Measurements from ENCODE around the gene NDEL1. TPM values are rescaled to one million over a fixed set of nuclear protein-coding genes. Genes with fewer than 3 reads are reported as not detected.
A peak's percentile ranks its signal among the peaks of the same experiment; 100 is the strongest.

Gene NDEL1
- total RNA-seq, 1 experiment from 2014 or later, result 41.8 TPM

DNA sequence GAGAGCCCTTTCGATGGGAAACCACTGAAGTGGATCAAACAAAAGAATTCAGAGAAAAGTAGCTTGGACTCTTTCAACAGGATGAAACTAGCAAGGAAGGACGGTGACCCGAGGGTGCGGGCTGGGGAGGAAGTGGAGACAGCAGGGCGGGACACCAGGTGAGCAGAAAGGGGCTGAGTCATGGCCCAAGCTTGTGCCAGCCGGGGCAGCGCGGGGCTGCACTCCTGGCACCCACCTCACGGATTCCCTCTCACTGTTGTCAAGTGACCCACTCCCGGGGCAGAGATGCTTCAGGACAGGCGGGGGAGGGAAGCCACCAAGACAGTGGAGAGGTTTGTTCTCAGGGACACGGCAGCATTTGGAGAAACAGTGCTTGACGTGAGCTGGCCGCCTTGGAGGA lies 27.3 kb upstream of the NDEL1 start:
- Histone ChIP-seq H3K27me3 (no peaks in the 10 kb centered on the region), H3K4me3 (no peak overlapping the region), H3K9me3 (no peaks in the 10 kb centered on the region), H3K36me3 (no peaks in the 10 kb centered on the region)
- no peak for DNase-seq

DNA sequence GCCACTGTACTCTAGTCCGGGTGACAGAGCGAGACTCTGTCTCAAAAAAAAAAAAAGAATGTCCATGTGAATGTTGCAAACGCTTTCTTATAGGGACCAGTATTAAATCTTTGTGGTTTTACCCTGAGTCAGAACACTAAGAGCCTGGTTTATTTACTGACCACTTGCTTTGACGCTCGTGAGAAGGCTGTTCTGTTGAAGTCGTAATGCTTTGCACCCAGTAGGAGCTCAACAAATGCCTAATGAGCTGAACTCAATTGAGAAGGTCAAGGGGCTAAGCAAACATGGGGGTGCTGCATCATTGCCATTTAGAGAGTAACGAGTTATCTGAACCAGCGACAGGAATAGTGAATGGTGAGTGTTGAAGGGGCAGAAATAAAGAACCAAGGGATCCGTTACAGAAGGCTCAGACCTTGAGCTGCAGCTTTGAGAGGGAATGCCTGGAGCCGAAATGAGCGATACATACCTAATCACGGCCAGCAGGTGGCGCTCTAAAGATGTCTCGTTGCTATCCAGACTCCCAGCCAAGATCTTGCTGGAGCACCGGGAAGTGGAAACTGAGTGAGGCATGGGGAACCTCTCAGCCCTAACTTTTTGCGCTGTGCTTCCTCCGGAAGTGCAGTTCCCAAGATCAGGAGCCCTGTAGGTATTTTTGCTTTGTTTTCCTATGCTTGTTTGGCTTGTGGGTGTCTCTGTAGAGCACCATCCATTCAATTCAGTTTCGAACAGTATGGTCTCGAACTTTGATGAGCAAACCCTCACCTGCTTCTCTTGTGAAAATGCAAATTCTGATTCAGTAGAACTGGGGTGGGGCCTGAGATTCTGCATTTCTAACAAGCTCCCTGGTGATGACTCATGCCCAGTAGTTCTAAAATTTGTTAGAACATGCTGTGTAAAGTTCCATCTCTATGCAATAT lies 25.5 kb upstream of the NDEL1 start:
- no peak overlapping the region for H3K4me3 ChIP-seq
- peak; percentile 85 for DNase-seq
- H3K27me3 ChIP-seq, result no peaks in the 10 kb centered on the region
- no peaks in the 10 kb centered on the region for H3K36me3 ChIP-seq
- no peaks in the 10 kb centered on the region for H3K9me3 ChIP-seq

DNA sequence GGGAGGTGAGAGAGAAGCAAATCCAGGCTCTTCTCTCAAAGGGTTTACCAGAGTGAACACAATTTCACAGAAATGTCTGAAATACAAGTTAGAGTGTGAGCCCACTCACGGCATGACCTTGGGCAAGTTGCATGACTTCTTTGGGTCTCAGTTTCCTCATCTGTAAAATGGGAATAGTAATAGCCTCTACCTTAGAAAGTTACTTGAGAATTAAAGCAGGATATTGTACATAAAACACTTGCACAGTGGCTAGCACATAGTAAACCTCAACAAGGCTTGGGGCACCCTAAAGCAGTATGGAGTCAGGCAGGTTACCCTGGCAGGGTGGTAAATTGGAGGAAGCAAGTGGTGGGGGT lies 24.8 kb upstream of the NDEL1 start:
- Histone ChIP-seq H3K36me3 (no peaks in the 10 kb centered on the region), H3K9me3 (no peaks in the 10 kb centered on the region), H3K4me3 (no peak overlapping the region), H3K27me3 (no peaks in the 10 kb centered on the region)
- DNase-seq, result no peak

DNA sequence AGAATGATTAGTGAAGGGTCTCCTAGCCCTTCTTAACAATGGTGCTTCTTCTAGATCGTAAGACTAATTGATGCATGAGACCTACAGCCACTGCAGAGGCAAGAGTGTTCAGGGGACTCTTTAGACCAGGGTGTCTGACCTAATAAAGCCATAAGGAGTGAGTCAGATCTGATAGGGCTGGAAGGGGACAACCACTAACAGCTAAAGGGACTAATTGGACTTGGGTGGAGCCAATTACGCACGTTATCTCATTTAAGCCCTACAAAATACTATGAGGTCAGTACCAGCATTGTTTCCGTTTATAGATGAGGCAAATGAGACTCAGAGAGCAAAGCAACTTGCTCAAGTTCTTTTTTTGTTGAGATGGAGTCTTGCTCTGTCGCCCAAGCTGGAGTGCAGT lies 23.6 kb upstream of the NDEL1 start:
- H3K4me3 ChIP-seq, result no peak overlapping the region
- H3K9me3 ChIP-seq, result no peaks in the 10 kb centered on the region
- no peaks in the 10 kb centered on the region for H3K27me3 ChIP-seq
- no peak for DNase-seq
- H3K36me3 ChIP-seq, result no peaks in the 10 kb centered on the region

DNA sequence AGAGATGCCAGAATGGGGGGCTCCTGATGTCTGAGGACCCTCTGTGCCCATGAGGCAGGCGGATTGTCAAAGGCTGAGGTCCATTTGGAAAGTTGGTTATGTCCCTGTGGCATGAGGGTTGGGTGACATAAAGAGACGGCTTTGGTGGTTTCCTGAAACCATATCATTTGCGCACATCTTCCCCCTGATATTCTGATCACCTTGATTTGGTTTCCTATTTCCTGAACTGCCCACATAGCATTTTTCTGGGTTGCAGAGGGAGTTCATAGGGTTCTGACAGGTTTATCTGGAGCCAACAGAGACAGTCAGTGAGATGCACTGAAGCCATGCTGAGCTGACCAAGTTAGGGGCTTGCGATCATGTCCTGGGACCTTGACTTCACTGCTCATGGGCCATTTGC lies 22.4 kb upstream of the NDEL1 start:
- Histone ChIP-seq H3K36me3 (no peaks in the 10 kb centered on the region), H3K4me3 (no peak overlapping the region), H3K9me3 (no peaks in the 10 kb centered on the region), H3K27me3 (no peaks in the 10 kb centered on the region)
- no peak for DNase-seq

DNA sequence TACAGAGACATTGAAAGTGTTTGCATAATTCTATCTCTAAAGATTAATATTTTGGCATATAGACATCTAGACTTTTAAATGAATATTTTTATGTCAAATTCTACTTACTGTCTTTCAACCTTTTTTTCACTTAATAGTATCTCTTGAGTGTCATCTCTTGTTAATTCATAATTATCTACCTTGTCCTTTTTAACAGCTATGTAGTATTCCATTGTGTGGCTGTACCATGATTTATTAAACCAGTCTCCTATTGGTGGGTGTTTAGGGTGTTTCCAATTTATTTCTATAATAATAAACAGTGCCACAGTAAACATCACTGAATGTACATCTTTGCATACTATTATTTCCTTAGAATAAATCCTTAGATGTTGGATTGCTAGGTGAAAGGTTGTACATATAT lies 21.7 kb upstream of the NDEL1 start:
- H3K27me3 ChIP-seq, result no peaks in the 10 kb centered on the region
- no peaks in the 10 kb centered on the region for H3K9me3 ChIP-seq
- no peak overlapping the region for H3K4me3 ChIP-seq
- no peaks in the 10 kb centered on the region for H3K36me3 ChIP-seq
- DNase-seq, result no peak

DNA sequence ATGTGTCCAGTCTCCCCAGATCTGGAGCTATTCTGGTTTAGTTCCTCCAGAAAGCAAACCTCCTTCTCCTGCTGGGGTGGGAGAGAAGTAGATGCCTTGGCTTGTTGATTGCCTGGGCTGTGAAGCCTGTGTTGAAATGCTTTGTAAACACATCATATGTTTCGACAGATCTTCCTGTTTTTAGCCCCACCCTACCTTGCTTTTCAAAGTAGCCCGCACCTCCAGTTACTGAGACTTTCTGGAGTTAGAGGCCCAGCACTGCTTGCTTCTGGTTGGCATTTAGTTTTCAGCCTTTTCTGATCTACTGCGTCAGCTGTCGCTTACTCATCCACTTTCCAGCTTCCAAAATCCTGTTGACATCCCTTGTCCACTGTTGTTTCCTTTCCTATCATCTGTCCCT lies 17.9 kb upstream of the NDEL1 start:
- DNase-seq, result no peak
- H3K9me3 ChIP-seq, result no peaks in the 10 kb centered on the region
- H3K36me3 ChIP-seq, result no peaks in the 10 kb centered on the region
- H3K4me3 ChIP-seq, result no peak overlapping the region
- no peaks in the 10 kb centered on the region for H3K27me3 ChIP-seq

DNA sequence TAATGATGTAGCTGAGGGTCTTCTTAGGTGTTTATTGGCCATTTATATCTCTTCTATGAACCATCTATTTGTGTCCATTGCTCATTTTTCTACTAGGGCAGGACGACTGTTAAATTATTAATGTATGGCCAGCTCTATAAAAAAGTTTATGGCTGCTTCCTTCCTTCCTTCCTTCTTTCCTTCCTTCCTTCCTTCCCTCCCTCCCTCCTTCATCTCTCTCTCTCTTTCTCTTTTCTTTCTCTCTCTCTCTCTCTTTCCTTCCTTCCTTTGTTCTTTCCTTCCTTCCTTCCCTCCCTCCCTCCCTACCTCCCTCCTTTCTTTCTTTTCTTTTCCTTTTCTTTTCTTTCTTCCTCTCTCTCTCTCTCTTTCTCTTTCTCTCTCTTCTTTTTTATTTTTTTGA lies 17.2 kb upstream of the NDEL1 start:
- Histone ChIP-seq H3K36me3 (no peaks in the 10 kb centered on the region), H3K27me3 (no peaks in the 10 kb centered on the region), H3K4me3 (no peak overlapping the region), H3K9me3 (no peaks in the 10 kb centered on the region)
- no peak for DNase-seq

DNA sequence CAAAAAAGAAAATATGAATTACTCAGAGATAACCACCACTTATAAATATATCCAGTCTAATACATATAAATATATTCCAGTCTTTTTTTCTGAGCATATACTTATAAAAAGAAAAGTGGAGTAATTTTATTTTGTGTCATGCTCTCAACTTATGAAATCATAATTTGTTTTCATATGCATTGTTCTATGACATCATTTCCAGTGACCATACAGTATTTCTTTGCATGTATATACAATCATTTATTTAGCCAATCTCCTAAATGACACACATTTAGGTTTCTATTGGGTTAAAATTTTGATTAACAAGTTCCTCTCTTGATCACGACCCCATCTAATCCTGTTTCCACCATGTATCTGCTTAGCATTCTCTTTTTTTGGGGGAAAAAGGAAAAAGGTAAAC lies 16.4 kb upstream of the NDEL1 start:
- H3K4me3 ChIP-seq, result no peak overlapping the region
- no peaks in the 10 kb centered on the region for H3K36me3 ChIP-seq

DNA sequence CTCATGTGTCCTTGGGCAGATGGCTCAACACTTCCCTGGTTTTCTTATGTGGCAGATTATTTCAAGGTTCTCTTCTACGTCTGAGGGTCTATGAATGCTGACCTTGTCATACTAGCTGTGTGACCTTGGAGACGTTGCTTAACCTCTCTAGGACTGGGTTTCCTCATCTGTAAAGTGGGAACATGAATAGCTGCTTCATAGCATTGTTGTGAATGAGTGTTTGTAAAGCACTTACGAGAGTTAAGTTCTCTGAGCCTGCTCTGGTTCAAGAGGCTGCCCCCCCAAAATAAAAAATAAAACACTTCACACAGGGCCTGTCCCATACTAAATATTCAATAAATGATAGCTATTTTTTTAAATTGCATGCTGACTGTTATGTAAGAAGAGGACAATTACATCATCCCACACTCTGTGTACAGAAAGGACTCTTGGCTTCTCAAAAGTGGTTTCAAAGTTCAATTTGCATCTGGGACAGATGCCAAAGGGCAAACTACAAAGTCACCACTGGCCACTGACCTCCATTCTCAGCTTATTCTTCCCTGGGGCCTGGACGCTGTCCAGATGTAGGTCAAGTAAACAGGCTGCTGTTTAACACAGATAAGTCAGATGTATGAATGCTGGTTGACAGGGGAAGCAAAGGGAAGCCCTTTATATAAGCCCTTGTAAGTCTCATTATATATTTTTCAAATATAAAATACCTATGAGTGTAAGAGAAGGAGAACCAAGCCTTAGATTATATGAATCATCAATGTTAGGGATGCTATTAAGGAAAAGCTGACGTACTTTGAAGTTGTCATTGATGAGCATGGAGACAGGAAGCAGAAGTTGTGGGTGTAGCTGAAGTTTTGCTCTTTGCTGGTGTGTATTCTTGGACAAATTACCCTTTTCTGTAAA lies 15.4 kb upstream of the NDEL1 start:
- no peaks in the 10 kb centered on the region for H3K27me3 ChIP-seq
- no peak overlapping the region for H3K4me3 ChIP-seq
- DNase-seq, result peak; percentile 86
- no peaks in the 10 kb centered on the region for H3K9me3 ChIP-seq
- H3K36me3 ChIP-seq, result no peaks in the 10 kb centered on the region

More for the DNA sequence above, 16.4 kb upstream of the NDEL1 start:
- no peaks in the 10 kb centered on the region for H3K27me3 ChIP-seq
- H3K9me3 ChIP-seq, result no peaks in the 10 kb centered on the region
- DNase-seq, result no peak

DNA sequence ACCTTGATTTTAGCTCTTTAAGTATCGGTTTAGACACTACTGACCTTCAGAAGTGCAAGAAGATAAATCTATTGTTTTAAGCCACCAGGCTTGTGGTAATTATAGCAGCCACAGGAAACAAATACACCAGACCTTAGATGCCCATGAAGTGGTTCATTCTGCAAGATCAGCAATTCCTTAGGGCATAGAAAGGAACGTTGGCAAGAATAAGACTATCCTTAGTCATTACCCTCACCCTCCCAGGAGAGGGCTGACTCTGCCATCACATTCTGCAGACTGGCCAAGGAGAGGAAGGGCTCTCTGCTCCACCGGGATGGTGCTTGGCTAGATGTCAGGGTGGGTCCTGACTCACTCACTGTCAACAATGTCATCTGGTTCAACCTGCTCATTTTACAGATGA lies 14.1 kb upstream of the NDEL1 start:
- no peaks in the 10 kb centered on the region for H3K36me3 ChIP-seq
- H3K27me3 ChIP-seq, result no peaks in the 10 kb centered on the region
- H3K9me3 ChIP-seq, result no peaks in the 10 kb centered on the region
- H3K4me3 ChIP-seq, result no peak overlapping the region
- DNase-seq, result peak; percentile 87

DNA sequence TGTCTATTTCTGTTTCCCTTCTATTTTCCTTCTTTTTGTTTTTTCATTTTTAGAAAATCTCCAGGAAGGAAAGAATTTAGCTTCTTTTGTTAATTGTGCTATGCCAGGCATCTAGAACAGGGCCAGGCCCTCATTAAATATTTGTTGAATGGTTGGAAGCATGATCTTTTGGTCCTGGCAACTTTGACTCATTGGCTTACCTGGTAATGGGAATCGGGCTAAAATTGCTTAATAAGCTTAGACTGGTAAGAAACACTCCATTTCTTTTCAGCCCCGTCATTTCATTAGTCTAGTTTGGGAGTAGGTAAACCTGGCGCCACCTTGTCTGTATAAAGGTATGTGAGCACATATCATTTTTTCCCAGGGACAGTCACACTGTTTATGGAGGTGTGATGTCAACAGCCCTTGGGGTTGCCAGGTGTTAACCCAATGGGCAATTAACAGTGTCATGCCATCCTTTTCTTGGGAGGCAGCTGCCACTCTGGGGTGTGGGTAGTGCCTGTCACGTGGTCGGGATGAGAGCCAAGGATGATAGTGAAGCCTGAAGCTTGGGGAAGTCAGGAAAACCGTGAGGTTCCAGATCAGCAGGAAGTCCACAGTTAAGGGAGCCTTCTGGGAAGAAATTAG lies 9.5 kb upstream of the NDEL1 start:
- no peaks in the 10 kb centered on the region for H3K9me3 ChIP-seq
- no peak for DNase-seq
- no peaks in the 10 kb centered on the region for H3K36me3 ChIP-seq
- no peak overlapping the region for H3K4me3 ChIP-seq
- H3K27me3 ChIP-seq, result no peaks in the 10 kb centered on the region

DNA sequence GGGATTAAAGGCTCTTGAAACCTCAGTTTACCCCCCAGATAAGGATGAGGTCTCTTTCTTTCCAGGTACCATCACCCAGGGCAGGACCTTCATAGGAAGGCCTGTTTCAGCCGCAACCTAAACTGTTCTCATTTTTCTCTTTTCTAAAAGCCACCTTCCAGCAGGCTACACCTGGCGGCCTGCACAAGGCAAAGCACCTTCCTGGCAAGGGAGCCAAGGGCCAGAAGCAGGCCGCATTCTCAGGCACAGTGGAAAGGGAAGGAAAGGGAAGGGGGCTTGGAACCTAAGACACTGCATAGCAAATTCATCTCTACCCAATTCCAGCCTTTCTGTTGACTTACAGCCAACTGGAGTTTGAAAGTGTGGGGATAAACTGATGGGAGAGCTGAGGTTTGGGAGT lies 8.9 kb upstream of the NDEL1 start:
- Histone ChIP-seq H3K4me3 (no peak overlapping the region), H3K9me3 (no peaks in the 10 kb centered on the region), H3K36me3 (no peaks in the 10 kb centered on the region), H3K27me3 (no peaks in the 10 kb centered on the region)
- DNase-seq, result no peak

DNA sequence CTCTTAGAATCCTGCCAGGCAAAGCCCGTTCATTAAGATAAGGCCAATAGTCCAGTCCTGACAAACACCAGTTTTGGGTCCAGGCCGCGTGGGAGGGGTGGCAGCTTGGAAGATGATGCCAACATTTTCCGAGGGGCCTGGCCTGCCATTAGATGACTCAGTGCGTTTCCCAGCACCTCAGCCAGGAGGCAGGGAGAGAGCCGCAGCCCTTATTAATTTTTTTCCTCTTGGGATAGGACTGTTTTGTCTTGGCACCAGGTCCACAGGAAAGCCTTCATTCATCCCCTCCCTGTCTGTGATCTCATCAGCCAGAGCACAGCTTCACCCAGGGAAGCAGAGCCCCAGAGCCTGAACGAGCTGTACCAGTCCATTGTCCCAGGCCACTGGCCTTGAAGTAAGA lies 4.7 kb upstream of the NDEL1 start:
- peak; percentile 98 for DNase-seq
- H3K4me3 ChIP-seq, result no peak overlapping the region
- no peaks in the 10 kb centered on the region for H3K9me3 ChIP-seq
- no peaks in the 10 kb centered on the region for H3K36me3 ChIP-seq
- H3K27me3 ChIP-seq, result no peaks in the 10 kb centered on the region

DNA sequence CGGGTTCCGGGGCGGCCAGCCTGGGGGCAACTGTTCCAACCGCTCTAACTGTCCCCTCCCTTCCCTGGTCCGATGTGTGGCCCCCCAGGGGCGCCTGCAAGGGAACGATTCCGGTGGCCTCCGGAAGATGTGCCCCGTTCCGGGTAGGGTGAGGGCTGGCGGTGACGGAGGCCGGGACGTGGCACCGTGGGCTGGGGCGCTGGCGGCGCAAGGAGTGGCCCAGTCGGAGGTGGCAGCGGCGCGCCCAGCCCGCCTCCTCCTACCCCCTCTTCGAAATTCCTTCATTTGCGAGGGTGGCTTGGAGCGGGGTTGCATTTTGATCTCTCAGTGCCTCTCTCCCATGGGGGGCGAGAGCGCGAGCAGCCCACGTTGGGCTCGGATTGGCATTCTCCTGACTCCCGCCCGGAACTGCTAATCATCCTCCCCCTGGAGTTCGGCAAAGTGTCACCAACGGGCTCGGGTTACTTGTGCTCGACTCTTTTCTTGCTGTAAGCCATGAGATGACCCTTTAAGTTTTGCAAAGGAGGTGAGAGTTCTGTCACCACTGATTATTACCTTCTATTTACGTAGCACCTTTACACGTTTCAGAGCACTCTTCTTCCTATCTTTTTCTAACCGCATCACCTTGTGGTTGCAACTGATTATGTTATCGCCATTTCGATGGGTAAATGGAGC lies 622 bp downstream of the NDEL1 start:
- H3K36me3 ChIP-seq, result peaks cover 25% of the 10 kb centered on the region
- peak; percentile 69 for DNase-seq
- peak overlapping the region; percentile 91 for H3K4me3 ChIP-seq
- H3K9me3 ChIP-seq, result no peaks in the 10 kb centered on the region
- no peaks in the 10 kb centered on the region for H3K27me3 ChIP-seq

DNA sequence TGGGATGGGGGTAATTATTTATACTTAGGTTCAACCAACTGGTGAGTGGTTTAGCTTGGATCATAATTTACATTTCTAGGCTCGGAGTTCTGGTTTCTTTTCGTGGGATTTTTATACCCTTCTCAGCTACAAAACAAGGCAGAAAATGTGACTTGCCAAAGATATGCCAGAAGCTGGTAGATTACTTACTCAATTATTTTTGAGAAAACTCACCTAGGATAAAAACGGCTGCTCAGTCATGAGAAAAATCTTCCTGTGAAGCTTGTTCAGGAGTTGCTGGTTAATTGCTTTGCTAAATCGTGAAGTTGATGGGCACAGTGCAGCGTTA lies 1.1 kb downstream of the NDEL1 start:
- peaks cover 28% of the 10 kb centered on the region for H3K36me3 ChIP-seq
- H3K9me3 ChIP-seq, result no peaks in the 10 kb centered on the region
- H3K4me3 ChIP-seq, result peak overlapping the region; percentile 91
- no peaks in the 10 kb centered on the region for H3K27me3 ChIP-seq
- no peak for DNase-seq

DNA sequence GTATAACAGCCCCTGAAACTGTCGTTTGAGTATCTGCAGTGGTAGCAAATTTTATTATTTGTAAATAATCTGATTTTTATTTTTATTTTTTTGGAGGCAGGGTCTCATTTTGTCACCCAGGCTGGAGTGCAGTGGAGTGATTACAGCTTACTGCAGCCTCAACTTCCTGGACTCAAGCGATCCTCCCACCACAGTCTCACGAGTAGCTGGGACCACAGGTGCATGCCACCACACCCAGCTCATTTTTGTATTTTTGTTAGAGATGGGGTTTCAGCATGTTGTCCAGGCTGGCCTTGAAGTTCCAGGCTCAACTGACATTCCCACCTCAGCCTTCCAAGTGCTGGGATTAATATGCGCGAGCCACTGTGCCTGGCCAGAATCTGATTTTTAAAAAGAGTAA lies 2.8 kb downstream of the NDEL1 start:
- Histone ChIP-seq H3K4me3 (no peak overlapping the region), H3K27me3 (no peaks in the 10 kb centered on the region), H3K36me3 (peaks cover 34% of the 10 kb centered on the region), H3K9me3 (no peaks in the 10 kb centered on the region)
- no peak for DNase-seq

All from MG63 (cell line).